GM18868 (cell line): ENCODE measurements around the gene MAPRE3.

Experiments
- ATAC-seq: cut with Tn5 transposase; IDR thresholded peaks from one replicate; pipeline ENCODE4 v1.9.1; 2021; ENCODE audit warnings: mild to moderate bottlenecking, moderate library complexity; ENCODE audit not compliant: unreplicated experiment

Gene MAPRE3

DNA sequence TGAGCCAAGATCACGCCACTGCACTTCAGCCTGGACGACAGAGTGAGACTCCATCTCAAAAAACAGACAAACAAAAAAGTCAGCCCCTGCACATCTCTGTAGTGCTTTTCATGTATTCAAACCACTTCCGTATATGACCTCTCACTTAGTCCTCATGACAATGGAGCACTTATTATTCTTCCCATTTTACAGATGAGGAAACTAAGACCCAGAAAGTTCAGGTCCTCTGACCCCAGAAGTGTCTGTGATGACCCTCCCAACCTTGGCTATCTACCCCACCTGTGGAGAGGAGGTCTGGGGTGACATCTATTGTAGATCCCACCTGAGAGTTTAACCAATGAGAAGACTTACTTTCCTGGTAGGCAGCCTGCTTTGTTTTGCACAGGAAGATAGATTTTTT is 21.6 kb upstream of the MAPRE3 start:
- no peak for ATAC-seq

DNA sequence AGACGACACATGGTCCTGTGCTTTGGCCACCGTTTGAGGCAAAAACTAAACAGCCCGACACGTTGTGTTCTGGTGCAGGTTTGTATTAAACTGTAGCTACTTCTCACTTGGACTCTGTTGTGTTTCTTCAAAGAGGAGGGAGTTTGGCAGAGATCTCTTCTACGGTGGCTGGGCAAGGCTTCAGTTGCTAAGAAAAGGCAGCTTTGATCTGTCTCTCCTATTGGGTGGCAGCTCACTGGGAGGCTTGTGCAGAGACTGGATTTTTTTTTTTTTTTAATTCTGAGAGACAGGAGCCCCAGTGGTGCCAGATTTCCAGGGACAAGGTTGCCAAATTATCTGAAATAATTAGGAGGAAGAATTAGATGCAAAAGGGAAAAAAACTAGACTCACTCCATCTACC is 20.2 kb upstream of the MAPRE3 start:
- no peak for ATAC-seq

DNA sequence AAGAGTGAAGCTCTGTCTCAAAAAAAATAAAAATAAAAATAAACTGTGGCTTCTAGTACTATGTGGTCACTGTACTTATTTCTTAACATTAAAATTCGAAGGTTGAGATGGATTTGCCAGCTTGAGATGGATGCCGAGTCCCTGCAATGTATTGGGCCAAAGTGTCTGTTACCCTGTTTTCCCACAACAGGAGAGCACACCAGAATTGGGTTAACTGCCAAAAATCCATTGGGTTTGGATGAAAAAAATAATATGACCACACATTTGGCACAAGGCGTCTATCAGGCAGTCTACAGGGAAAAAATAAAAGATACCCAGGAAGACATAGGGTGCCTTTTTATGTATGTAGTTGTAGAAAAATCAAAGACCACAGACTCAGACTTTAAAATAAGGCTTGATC is 19.2 kb upstream of the MAPRE3 start:
- ATAC-seq, result no peak

DNA sequence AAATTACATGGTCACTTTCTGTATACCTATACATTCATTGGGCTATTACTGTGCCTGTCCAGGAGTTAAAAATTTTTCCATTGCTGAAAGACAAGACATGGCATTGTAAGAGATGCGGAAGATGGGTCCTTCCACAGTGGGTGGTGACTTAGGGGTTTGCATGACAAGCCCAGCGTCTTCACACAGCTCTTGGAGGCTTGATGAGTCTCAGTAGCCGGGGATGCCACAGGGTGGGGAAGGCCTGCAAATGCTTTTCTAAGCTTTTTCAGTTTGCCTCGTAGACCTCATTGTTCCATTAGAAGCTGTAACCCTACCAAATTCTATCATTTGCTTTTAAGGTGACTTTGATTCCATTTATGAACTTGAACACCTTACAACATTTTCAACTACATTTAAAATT is 18.1 kb upstream of the MAPRE3 start:
- ATAC-seq, result no peak

DNA sequence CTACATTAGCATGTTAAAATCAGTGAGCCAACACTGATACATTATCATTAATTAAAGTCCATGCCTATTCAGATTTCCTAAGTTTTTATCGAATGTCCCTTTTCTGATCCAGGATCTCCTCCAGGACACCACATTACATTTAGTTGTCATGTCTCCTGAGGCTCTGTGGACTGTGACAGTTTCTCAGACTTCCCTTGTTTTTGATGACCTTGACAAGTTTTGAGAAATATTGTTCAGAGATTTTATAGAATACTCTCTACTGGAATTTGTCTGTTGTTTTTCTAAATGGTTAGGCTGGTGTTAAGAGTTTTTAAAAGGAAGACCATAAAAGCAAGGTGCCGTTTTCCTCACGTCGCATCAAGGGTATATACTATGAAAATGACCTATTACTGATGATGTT is 16.3 kb upstream of the MAPRE3 start:
- no peak for ATAC-seq

DNA sequence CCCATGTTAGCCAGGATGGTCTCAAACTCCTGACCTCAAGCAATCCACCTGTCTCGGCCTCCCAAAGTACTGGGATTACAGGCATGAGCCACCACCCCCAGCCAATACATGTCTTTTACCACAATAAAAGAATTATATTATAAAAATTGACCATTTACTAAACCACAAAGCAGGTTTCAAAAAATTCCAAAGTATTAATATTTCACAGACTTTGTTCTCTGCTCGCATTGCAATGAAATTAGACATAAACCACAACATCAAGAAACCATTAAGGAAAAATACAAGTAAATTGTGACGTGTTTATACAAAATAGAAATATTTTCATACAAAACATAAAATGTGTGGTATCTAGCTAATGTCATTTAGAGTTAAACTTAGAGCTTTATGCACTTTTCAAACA is 13.4 kb upstream of the MAPRE3 start:
- ATAC-seq, result no peak

DNA sequence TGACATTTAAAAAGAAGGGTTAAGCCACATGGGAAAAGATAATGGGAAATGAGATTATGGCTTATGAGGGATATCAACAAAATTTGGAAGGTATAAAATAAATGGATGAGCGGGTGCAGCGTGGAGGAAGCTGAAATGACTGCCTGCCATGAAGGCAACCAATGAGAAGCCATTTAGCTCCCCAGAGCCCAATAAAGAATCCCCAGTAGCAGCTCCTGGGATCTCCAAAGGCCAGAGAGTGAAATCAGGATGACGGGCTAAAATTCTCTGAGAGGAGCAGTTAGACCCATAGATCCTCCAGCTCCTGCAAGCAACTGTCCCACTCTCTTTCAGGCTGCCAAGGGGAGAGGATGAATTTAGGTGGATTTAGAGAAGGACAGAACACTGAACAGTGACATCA is 12.9 kb upstream of the MAPRE3 start:
- no peak for ATAC-seq

DNA sequence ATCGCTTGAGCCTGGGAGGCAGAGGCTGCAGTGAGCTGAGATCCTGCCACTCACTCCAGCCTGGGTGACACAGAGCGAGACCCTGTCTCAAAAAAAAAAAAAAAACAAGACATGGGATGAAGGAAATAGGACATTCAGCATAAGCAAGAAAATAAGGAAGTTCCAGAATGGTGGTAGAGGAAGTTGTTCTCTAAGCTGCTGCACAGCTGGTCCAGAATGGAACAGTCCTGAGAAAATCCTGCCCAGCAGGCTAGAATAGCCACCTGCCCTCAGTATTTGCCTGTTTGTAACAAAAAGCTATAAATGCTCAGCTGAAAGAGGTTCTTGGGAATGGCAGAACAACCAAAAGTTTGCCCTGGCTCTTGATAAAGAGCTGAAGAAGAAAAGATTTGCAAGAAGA is 11.1 kb upstream of the MAPRE3 start:
- ATAC-seq, result no peak

DNA sequence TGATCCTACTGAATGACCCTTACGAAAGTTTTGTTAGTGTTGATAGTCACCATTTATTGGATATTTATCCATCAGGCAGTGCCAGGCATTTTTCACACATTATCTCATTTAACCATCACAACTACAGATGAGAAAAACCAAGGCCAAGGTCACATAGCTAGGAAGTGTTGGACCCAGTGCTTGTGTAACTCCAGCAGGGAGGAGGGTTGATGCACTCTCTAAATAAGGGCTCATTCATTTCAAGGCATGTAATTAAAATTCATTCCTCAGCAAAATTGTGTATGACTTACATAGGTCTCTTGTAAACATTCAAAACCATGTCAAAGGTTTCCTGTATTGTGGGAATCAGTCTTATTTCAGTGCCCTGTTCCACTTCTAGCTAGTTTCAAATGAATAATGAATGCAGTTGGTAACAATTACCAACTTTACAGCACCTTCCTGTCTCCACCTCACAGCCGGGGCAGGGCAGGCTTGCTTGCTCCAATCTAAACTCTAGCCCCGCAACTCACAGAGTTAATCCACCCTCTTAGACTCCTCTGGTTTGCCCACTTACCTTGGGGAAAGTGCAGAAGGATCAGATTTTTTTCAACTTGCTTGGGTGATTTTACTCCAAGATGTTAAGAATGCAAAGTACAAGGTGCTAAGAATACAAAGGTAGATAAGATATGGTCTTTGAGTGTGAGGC is 5.8 kb upstream of the MAPRE3 start:
- ATAC-seq, result no peak

DNA sequence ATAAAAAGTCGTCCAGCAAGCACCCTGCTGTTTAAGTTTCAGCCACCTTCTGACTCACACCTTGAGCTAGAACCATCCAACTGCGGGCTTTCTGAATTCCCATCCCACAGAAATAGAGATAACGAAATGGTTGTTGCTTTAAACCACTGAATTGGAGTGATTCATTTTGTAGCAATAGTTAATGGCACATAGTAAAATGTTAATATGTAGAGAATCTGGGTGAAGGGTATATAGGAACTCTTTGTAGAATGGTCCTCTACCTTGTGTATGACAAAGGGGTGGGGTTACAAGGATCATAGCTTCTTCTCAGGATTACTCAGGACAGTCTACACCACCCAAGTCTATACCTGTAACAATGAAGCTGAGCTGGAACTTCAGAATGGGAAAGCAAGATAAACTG is 2.4 kb upstream of the MAPRE3 start:
- no peak for ATAC-seq

DNA sequence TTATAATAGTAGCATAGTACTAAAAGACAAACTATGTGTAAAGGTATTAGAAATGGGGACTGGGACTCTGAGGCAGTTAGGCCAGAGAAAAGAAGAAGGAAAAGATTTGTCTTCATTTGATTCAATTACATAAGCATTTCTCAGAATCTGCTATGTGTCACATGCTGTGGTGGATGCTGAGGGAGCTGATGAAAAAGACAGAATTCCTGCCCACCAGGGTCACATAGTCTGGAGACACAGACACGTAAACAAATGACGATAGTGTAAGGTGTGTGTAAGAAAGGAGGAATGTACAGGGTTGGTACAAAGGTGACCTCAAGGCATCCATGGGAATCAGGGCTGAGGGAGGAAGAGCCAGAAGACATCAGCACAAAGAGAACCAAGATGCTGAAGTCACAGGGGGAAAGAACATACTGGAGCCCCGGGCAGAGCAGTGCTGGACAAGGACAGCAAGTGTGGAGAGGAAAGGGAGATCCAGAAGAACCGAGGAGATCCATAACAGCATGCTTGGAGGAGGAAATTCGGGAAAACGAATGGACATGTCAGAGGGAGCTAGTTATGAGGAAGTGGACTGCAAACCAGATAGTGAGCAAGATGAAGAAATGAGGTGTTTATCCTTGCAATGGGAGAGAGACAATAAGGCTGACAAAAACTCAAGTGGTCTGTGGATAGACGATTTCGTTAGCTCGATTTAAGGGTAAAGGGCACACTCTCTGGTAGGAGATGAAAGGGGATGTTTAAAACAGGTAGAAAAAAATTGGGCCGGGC is 1.2 kb upstream of the MAPRE3 start:
- ATAC-seq, result no peak

DNA sequence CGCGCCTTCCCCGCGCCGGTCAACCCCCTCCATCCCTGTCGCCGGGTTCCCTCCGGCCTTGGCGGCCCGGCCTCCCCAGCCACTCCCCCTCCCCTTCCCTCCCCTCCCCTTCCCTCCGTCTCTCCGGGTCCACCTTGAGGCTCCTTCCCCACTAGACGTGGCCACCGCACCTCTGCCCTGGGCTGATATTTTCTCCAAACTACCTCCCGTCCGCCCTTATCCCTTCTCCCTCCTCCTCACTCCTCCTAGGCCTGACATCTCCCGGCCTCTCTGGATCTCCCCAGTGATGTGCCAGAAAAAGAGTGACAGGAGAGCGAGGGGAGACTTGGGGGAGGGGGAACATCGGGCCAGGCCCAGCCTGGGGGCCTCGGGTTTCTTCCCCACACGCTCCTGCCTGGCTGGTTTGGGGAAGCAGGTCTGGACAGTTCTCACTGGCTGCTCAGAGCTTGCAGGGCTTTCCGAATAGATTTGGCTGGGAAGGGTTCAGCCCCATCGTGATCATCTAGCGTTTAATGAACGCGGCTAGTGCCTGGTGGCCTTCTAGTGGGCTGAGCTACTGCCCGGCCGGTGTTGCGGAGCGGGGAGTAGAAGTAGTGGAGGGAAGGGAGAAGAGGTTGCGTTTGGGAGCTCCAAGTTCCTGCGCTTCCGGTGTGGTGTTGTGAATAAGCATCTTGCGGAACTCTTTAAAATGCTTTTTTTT is 641 bp downstream of the MAPRE3 start:
- no peak for ATAC-seq

DNA sequence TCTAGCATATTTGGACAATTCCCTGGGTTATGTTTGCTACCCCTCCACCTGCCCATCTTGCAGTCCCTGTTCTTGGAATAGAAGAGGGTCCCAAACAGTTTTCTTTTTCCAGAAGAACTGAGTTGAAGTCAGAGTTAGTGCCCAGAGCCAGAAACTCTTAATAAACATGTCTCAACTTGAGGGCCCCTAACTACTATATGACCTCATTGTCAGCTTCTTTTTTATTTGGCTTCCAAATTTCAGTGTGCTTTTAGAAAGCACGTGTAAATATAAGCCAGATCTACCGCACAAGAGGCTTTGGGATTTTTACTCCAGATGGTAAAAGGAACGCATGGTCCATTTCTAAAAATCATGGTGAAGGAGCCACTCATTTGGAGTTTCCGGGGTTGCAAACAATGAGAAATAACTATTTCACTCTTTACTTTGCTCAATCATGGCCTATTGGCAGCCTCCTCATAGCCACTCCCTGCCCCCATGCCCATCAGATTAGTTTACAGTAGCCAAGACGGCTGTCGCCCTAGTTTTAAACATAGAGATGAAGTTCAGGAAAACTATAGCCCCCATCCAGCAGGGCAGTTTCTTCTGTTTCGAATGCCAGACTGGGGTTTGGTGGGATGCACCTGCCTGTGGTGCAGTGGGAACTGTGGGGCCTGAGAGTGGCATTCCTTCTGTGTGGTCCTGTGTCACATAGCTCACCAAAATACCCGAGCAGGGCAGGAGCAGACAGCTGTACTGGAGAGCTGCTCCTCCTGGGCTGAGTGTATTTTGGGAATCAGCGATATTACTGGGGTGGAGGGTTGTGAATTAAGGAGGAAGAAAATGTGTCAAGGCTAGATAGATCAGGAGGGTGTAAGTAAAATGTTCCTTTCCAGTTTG is 1.7 kb downstream of the MAPRE3 start:
- ATAC-seq, result no peak

DNA sequence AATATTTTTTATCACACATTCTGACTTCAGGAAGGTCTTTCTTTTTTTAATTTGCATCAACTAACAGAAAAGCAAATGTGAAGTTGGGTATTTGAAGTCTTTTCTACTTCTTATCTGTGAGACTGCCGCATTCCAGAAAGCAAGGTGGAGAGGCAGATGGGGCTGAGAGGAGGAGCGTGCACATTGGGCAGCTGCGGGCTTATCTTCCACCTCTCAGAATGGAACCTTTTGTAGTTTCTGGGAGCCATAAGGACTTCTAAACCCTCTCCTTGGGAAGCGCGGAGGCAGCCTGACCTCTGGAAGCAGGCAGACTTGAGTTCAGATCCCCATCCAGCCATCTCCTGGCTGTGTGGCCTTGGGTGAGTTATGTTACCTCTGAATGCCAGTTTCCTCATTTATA is 3.9 kb downstream of the MAPRE3 start:
- ATAC-seq, result no peak

DNA sequence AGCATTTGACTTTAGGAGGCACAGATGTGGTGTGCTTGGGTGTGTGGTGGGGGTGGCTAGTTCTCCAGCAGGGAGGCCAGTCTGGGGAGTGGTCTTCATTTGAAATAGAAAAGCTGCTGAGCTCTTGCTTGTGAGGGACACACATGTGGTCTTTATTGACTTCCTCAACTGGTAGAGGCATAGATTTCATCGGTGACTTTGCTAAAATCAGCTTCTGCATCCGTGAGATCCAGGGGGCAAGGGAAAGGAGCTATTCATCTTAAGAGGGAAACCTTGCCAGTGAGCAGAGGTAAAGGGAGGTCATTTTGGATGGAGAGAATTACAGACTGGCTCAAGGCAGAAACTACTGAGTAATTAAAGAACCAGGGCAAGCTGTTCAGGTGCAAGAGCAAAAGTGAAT is 4.7 kb downstream of the MAPRE3 start:
- ATAC-seq, result no peak

DNA sequence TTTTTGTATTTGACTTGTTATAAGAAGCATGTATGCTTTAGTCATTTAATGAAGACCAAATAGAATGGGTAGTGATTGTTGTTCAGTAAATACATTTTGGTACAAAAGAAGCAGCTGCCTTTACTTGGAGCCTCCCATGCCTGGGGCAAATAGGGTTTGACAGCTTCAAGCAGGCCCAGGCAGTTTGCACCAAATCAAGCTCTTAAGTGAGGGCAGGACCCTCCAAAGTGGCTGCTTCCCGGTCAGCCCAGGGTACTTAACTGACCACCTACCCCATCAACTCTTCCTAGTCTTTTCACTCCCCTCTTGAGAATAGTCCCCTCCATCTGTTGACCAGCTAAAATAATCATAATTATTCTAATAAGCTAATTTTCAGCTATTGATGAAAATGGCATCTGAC is 5.2 kb downstream of the MAPRE3 start:
- no peak for ATAC-seq

DNA sequence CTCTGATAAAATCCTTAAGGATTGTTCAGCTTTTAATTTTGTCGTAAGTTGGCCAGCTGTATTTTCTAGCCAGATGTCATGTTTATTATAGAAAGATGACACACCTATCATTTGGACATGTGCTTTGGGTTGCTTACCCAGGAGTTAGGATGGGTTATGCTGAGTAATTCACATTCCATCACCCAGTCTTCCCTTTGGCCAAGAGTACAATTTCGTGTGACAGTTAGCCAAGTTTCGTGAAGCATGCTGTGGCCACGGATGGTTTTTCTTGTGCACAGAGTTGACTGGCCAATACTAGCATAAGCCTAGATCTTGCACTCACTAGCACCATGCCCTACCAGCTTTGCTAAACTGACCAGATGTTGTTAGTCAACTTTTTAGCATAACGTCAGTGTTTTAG is 5.8 kb downstream of the MAPRE3 start:
- no peak for ATAC-seq

DNA sequence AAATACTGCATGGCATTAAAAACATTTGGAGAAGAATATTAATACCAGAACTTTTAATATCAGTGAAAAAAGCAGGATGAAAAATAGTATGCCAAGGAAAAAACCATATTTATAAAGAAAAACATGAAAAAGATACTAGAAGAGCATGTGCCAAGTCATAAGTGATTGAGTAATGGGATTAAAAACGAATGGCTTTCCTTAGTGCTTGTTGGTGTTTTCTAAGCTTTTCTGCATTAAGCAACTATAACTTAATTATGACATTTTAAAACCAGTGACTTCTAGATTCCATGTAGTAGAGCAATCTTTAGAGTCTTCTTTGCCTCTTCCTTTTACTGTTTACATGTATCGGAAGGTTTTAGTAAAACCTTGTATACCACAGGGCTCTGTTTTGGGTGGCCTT is 6.6 kb downstream of the MAPRE3 start:
- no peak for ATAC-seq

DNA sequence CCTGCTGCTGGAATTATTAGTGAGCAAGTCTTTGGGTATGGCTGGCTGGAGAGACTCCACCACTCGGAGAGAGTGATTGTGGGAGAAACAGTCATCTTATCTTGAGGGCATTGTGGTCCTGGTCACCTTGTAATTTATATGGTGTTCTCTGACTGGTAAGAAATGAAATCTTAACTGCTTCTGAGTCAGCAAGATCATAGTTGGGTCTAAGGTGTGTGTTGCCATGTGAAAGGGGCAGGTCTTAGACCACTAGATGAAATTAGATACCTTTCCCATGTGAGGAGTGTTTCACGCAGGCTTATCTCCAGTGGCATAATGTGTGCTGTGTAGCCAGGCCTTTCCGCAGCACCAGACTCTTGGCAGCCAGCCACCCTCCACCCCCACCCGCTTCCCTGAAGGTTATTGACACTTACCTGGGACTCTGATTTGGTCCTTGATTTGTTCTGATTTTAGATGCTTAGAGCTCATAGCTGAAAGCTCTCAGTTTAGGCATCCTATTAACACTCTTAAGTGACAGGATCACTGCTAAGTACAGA is 7.7 kb downstream of the MAPRE3 start:
- ATAC-seq, result no peak

DNA sequence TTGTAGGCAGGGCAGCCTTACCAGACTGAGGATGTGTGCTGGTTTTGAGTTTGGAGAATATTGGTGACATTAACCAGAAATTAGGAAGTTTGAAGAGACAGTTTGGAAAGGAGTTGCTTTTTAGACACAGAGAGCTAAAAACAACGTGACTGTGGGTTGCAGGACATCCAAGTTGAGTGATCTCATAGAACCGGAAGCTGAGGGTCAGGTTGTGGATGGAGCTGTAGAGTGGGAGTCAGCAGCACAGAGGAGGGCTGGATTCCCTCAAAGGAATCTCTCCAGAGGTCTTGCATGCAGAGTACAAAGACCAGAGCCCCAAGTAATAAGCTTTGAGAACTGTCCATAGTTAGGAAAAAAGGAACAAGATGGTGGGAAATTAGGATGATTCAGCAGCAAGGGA is 9.3 kb downstream of the MAPRE3 start:
- ATAC-seq, result no peak

DNA sequence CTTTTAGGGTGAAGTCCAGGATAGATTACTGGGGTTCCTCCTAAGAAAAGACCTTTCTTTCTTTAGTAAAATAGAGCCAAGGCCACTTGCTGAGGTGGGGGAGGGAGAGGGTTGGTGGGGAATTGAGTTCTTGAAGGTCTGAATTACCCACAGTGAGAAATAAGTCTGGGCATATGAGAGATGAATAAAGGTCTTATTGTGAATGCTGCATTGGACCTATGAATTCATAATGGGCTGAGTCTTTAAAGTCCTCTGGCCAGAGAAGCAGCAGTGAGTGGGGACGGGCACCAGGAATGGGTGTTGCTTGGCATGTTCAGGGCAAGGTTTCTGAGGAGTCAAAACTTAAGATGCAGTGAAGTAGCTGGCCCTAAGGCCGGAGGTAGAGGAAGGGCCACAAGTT is 10.5 kb downstream of the MAPRE3 start:
- ATAC-seq, result no peak
